Mucosa of descending colon (tissue), 3 donors: Measurements from ENCODE around the gene CORO1C. TPM values are rescaled to one million over a fixed set of nuclear protein-coding genes. Genes with fewer than 3 reads are reported as not detected.
A peak's percentile ranks its signal among the peaks of the same experiment; 100 is the strongest.

Experiments used
- ATAC-seq: fragments of 200-7000 bp; cut with Tn5 transposase; one replicate; pipeline ENCODE4 v1.9.1; 2020; ENCODE audit warnings: mild to moderate bottlenecking, moderate library complexity
- DNase-seq, 3 donors: peaks; one replicate each; pipeline ENCODE4 v3.0.0-alpha.2; 2020
- H3K36me3 ChIP-seq: fragments of 200-600 bp; one replicate; pipeline ENCODE4 v1.8.0; 2021; ENCODE audit warnings: low read depth, mild to moderate bottlenecking
- H3K4me1 ChIP-seq: fragments of 200-600 bp; one replicate; pipeline ENCODE4 v1.8.0; 2021; ENCODE audit warnings: low read depth, mild to moderate bottlenecking
- H3K4me3 ChIP-seq: fragments of 200-600 bp; one replicate; pipeline ENCODE4 v1.8.0; 2021; ENCODE audit warnings: mild to moderate bottlenecking
- H3K9me3 ChIP-seq: fragments of 200-600 bp; one replicate; pipeline ENCODE4 v1.8.0; 2021; ENCODE audit warnings: mild to moderate bottlenecking
- intact Hi-C, 2 donors: fragments of 100-400 bp; cut with DNase I in 1 of 2; cut with micrococcal nuclease in 1 of 2; formaldehyde crosslinking; loops; one replicate each; pipeline versions ENCODE4 v1.11.0 to v1.11.1; 2022; cut with DNase I, micrococcal nuclease
- total RNA-seq, 3 donors: library from RNA; stranded (reverse); fragmentation: NEBNext Ultra II Directional in 2 of 3; extraction: Animal tissue kit (Norgen Biotek cat#: 25700) in 2 of 3; gene quantifications; one replicate each; pipeline versions ENCODE4 v1.2.1 to v1.2.4, GENCODE V29; 2021 to 2023
- TF ChIP-seq, protein P1 (sequence below): fragments of 200-600 bp; IDR thresholded peaks from one replicate; pipeline ENCODE4 v1.8.0; 2022; ENCODE audit warnings: antibody characterized with exemption, mild to moderate bottlenecking
- donor health status: DM: no; HTN: no; CAD: no; lungs with moderate emphysema.
- donor health status: DM: no; HTN: no; CAD: no.
- donor health status: DM: no; HTN: yes; CAD: no.

The CORO1C gene
- total RNA-seq, 3 donors from 2014 or later, result 80.5 to 328 (median 123) TPM

DNA sequence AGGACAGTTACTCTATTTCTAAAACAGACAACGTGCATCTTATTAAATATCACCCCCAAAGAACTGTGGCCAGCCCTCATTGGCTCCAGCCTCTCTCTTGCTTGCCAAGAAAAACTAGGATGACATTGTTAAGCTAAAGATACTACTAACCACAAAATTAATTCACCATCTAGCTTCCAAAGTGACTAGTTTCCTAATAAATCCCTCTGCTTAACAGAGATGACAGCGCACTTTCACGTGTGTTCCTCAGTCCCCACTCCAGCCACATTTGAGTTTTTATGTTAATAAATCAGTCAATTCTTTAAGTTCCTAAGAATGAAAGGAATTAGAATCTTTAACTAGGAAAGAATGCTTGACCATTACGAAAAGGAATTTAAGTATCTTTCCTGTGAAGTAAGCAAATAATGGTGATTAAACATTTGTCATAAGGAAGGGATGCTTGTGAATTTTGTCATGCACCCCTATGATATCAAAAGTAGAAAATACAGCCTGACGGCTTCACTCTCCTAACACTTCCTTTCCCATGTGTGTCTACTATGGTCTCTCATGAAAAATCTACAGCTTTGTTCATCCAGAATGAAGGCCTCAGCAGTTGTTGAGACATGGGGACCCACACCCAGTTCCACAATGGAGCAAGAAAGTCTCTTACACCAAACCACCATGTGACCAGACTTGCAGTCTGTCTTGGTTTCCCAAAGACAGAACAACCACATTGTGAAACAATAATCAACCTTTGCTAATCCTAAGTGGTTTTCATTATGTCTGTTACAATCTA lies 8.1 kb downstream of the CORO1C start:
- H3K36me3 ChIP-seq, result no peaks in the 10 kb centered on the region
- H3K9me3 ChIP-seq, result no peaks in the 10 kb centered on the region
- no peak overlapping the region for H3K4me3 ChIP-seq
- DNase-seq (no peak), ATAC-seq (peak; percentile 15)
- intact Hi-C loops, result loop anchor here in 1 of 2 donors (10.0 kb wide), 1 partner anchor 58 kb away; no protein-coding TSS in a partner anchor
- peaks cover 14% of the 10 kb centered on the region for H3K4me1 ChIP-seq
- TF ChIP-seq, protein P1, sequence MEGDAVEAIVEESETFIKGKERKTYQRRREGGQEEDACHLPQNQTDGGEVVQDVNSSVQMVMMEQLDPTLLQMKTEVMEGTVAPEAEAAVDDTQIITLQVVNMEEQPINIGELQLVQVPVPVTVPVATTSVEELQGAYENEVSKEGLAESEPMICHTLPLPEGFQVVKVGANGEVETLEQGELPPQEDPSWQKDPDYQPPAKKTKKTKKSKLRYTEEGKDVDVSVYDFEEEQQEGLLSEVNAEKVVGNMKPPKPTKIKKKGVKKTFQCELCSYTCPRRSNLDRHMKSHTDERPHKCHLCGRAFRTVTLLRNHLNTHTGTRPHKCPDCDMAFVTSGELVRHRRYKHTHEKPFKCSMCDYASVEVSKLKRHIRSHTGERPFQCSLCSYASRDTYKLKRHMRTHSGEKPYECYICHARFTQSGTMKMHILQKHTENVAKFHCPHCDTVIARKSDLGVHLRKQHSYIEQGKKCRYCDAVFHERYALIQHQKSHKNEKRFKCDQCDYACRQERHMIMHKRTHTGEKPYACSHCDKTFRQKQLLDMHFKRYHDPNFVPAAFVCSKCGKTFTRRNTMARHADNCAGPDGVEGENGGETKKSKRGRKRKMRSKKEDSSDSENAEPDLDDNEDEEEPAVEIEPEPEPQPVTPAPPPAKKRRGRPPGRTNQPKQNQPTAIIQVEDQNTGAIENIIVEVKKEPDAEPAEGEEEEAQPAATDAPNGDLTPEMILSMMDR, result no peak

DNA sequence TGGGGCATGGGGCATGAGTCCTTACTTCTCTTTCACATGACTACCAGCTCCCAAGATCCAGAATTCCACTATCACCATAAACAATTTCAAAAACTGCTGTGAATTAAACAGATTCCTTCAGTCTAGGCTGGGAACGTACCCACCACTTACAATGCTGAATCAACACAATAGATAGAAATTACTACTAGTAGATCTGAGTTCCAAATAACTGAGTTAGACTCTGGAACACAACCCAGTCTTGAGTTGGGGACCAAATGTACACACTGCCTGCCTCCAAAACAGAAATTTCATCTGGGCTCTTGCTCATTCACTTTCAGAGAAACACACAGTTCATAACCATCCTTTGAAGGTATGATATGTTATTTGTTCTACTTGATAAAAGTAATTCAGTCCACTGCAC lies 8.9 kb downstream of the CORO1C start:
- no peaks in the 10 kb centered on the region for H3K36me3 ChIP-seq
- ATAC-seq, result no peak
- peaks cover 12% of the 10 kb centered on the region for H3K4me1 ChIP-seq
- intact Hi-C loops, result loop anchor here in 1 of 2 donors (10.0 kb wide), 1 partner anchor 58 kb away; no protein-coding TSS in a partner anchor
- no peak for DNase-seq
- no peaks in the 10 kb centered on the region for H3K9me3 ChIP-seq
- TF ChIP-seq, protein P1, result no peak
- H3K4me3 ChIP-seq, result no peak overlapping the region

DNA sequence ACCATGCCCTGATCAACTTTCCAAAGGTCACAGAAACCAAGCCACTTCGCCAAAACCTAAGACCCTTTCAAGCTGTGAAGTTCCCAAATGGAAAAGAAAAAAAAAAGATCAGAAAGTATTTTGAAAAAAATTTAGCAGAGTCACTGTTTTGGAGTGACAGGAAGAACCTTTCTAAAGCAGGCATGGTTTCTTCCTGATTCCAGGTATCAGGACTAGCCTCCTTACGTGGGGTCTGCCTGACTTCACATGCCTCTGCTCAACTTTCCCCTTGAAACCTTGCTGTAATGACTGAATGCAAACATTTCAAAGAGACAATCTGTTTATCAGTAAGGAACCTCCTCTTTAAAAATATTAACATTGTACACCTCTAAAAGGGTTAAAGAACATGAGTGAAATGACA lies 9.5 kb downstream of the CORO1C start:
- TF ChIP-seq, protein P1, result no peak
- no peaks in the 10 kb centered on the region for H3K9me3 ChIP-seq
- no peak for DNase-seq
- intact Hi-C loops, result loop anchor here in 1 of 2 donors (10.0 kb wide), 1 partner anchor 57 kb away; no protein-coding TSS in a partner anchor
- ATAC-seq, result no peak
- peaks cover 10% of the 10 kb centered on the region for H3K4me1 ChIP-seq
- no peak overlapping the region for H3K4me3 ChIP-seq
- no peaks in the 10 kb centered on the region for H3K36me3 ChIP-seq

DNA sequence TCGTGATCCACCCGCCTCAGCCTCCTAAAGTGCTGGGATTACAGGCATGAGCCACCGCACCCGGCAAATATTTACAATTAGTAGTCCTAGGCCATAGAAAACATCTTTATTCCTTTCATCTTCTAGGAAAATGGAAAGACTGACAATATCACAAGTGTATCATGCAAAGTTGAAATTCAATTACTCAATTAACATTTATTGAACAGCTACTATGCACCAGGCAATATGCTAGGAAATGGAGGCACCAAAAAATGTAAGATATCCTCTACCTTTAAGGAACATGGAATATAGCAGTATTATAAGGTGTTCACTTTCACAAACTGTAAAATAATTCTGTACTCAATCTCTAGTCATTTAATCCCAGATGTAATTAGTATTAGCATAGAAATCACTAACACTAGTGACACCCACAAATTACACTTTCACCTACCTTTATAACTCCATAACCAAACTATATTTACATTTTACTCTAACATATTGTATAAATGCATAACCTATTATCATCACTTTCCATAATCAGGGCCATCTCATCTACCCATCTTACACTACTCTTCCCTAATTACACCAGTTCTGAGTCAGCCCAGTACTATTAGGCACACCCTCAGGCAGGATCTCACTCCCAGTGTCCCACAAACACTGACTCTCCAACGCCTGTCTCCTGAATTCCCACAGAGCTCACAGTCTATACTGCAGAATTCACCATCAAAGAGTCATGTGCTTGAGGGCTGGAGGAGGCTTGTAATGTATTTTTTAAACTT lies 10.4 kb downstream of the CORO1C start:
- DNase-seq, result no peak
- Histone ChIP-seq H3K36me3 (no peaks in the 10 kb centered on the region), H3K9me3 (no peaks in the 10 kb centered on the region), H3K4me3 (no peak overlapping the region), H3K4me1 (peaks cover 10% of the 10 kb centered on the region)
- TF ChIP-seq, protein P1, result no peak
- ATAC-seq, result peak; percentile 73
- intact Hi-C loops, result loop anchor here in 1 of 2 donors (10.0 kb wide), 1 partner anchor 56 kb away; no protein-coding TSS in a partner anchor

DNA sequence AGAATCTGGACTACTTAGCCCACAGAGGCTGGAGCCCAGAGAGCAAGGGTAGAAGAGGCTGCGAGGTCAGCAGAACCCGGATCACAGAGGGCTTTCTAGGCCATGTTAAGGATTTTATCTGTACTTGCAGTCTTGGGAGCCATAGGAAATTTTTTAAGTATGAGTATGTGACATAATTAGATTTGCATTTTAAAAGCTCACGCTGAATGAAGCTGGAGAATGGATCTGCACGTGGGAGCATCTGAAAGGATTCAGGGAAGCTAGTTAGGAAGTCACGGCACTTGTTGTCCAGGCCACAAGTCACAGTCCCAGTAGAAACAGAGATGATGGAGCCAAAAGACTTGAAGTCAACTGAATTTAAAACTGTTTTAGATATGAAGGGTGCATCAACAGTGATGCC lies 14.1 kb downstream of the CORO1C start:
- DNase-seq, result no peak
- Histone ChIP-seq H3K36me3 (no peaks in the 10 kb centered on the region), H3K9me3 (no peaks in the 10 kb centered on the region), H3K4me3 (no peak overlapping the region), H3K4me1 (peaks cover 6% of the 10 kb centered on the region)
- ATAC-seq, result no peak
- intact Hi-C loops, result no loop called here
- TF ChIP-seq, protein P1, result no peak
